GM18499 (cell line): ENCODE measurements around the gene KCNJ12.
"Not testable (repeated sequence)": the region's sequence is repeated elsewhere in the genome, so short reads cannot be mapped to it uniquely, and the experiment has no call there.

Experiments used
- ATAC-seq: cut with Tn5 transposase; IDR thresholded peaks from one replicate; pipeline ENCODE4 v1.9.1; 2021; ENCODE audit warnings: moderate number of reproducible peaks; ENCODE audit not compliant: insufficient read depth, unreplicated experiment

KCNJ12 gene

GRCh38 chr17:21348926-21349261, 27.3 kb upstream of the KCNJ12 start:
- not testable (repeated sequence) for ATAC-seq

- ATAC-seq, result not testable (repeated sequence)
Observed at GRCh38 chr17:21349358-21350050, 26.7 kb upstream of the KCNJ12 start.

GRCh38 chr17:21350495-21350894, 25.7 kb upstream of the KCNJ12 start:
- not testable (repeated sequence) for ATAC-seq

GRCh38 chr17:21351366-21352065, 24.6 kb upstream of the KCNJ12 start:
- ATAC-seq, result no peak

GRCh38 chr17:21352221-21352980, 23.8 kb upstream of the KCNJ12 start:
- ATAC-seq, result no peak

- ATAC-seq, result no peak
Observed at GRCh38 chr17:21352981-21353265, 23.2 kb upstream of the KCNJ12 start.

- ATAC-seq, result no peak
Observed at GRCh38 chr17:21353326-21354010, 22.7 kb upstream of the KCNJ12 start.

- ATAC-seq, result no peak
Observed at GRCh38 chr17:21354796-21355385, 21.3 kb upstream of the KCNJ12 start.

GRCh38 chr17:21355586-21355985, 20.6 kb upstream of the KCNJ12 start:
- no peak for ATAC-seq

GRCh38 chr17:21356537-21357127, 19.5 kb upstream of the KCNJ12 start:
- no peak for ATAC-seq

- no peak for ATAC-seq
Observed at GRCh38 chr17:21357281-21357680, 18.9 kb upstream of the KCNJ12 start.

GRCh38 chr17:21357696-21358656, 18.2 kb upstream of the KCNJ12 start:
- ATAC-seq, result no peak

- ATAC-seq, result no peak
Observed at GRCh38 chr17:21358682-21359482, 17.3 kb upstream of the KCNJ12 start.

- no peak for ATAC-seq
Observed at GRCh38 chr17:21359483-21359840, 16.7 kb upstream of the KCNJ12 start.

GRCh38 chr17:21360048-21360447, 16.1 kb upstream of the KCNJ12 start:
- no peak for ATAC-seq

GRCh38 chr17:21361020-21361809, 14.9 kb upstream of the KCNJ12 start:
- no peak for ATAC-seq

- ATAC-seq, result no peak
Observed at GRCh38 chr17:21362331-21362931, 13.7 kb upstream of the KCNJ12 start.
